MCF 10A (cell line): ENCODE measurements around the gene GPR146. TPM values are rescaled to one million over a fixed set of nuclear protein-coding genes. Genes with fewer than 3 reads are reported as not detected.
A peak's percentile ranks its signal among the peaks of the same experiment; 100 is the strongest.

Experiments
- BruUV-seq: library from RNA; stranded (reverse); fragments of 400-500 nt; replicated peaks from 2 replicates; lab custom pipeline; 2021; lab: Mats Ljungman, UMichigan
- CTCF ChIA-PET: fragments of 300-600 bp; sonication (Branson Sonifier 250); formaldehyde crosslinking; extraction: SDS; loops from one replicate; lab custom pipeline; 2021; ENCODE audit warnings: antibody characterized with exemption, inconsistent platforms; lab: Yijun Ruan, JAX
- POLR2A ChIA-PET: fragments of 300-600, 350-650 bp; sonication (Branson Sonifier 250); formaldehyde crosslinking; extraction: SDS; loops from one replicate; lab custom pipeline; 2020; ENCODE audit warnings: antibody characterized with exemption, inconsistent platforms; lab: Yijun Ruan, JAX
- DNase-seq: peaks from one replicate; pipeline ENCODE4 v3.0.0-alpha.2; 2018; ENCODE audit not compliant: unreplicated experiment
- H3K27ac Mint-ChIP-seq: one replicate; pipeline ENCODE4 v1.8.0; 2022; ENCODE audit warnings: mild to moderate bottlenecking, low read depth, mixed read lengths; ENCODE audit not compliant: unreplicated experiment
- H3K27me3 Mint-ChIP-seq: one replicate; pipeline ENCODE4 v1.8.0; 2022; ENCODE audit warnings: mixed read lengths; ENCODE audit not compliant: insufficient read depth, unreplicated experiment
- H3K36me3 Mint-ChIP-seq: one replicate; pipeline ENCODE4 v1.8.0; 2022; ENCODE audit warnings: mild to moderate bottlenecking, moderate library complexity, mixed read lengths; ENCODE audit not compliant: insufficient read depth, unreplicated experiment
- H3K4me1 Mint-ChIP-seq: one replicate; pipeline ENCODE4 v1.8.0; 2022; ENCODE audit warnings: mixed read lengths; ENCODE audit not compliant: insufficient read depth, unreplicated experiment
- H3K4me3 Mint-ChIP-seq: one replicate; pipeline ENCODE4 v1.8.0; 2022; ENCODE audit warnings: mild to moderate bottlenecking, moderate library complexity, mixed read lengths; ENCODE audit not compliant: unreplicated experiment
- H3K9me3 Mint-ChIP-seq: one replicate; pipeline ENCODE4 v1.8.0; 2022; ENCODE audit warnings: mixed read lengths; ENCODE audit not compliant: unreplicated experiment
- CTCF ChIP-seq: fragments of 200-600 bp; IDR thresholded peaks from one replicate; pipeline ENCODE4 v1.8.0; 2022; ENCODE audit warnings: antibody characterized with exemption, mild to moderate bottlenecking; ENCODE audit not compliant: unreplicated experiment
- intact Hi-C: fragments of 100-400 bp; cut with micrococcal nuclease; formaldehyde crosslinking; loops from 2 replicates; pipeline ENCODE4 v1.14.1; 2022
- microRNA-seq: library from miRNA; unstranded; fragments of <30 nt; microRNA quantifications from one replicate; pipeline ENCODE4 v1.2.0, GENCODE V29; 2022
- total RNA-seq: library from RNA; stranded (reverse); gene quantifications from 2 replicates; pipeline ENCODE4 v1.2.3, GENCODE V29; 2022

GPR146 gene
- total RNA-seq, 1 experiment from 2014 or later = not detected

DNA sequence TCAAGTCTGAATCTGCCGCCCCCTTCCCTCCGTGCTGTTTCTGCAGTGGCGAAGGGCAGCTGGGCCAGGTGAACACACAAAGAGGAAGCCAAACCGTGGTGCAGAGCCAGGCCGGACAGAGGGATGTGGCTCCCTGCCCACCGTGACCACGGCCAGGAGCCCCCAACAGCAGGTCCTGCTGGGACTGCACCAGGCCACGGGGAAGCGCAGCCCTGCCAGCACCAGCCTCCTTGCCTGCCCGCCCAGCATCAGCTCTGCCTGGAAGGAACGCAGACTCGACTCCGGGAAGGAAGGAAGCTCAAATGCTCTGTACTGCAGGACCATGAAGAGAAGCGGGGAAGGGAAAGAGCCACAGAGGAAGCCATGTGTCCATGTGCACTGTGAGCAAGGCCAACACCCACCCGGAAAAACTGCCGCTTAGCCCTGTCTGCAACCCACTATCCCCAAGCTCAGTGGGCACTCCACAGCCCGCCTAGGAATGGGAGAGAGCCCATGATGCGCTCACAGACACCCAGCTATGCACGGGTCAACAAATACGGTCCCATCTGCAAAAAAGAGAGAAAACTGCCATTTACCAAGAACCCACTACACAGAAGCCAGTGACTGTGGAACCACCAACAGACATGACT lies 62.6 kb downstream of the GPR146 start:
- DNase-seq = no peak
- no peak overlapping the region for H3K4me3 Mint-ChIP-seq
- TF ChIP-seq CTCF = no peak
- no peaks in the 10 kb centered on the region for H3K4me1 Mint-ChIP-seq
- H3K9me3 Mint-ChIP-seq = no peaks in the 10 kb centered on the region
- intact Hi-C loops = no loop called here
- ChIA-PET CTCF (interaction anchor here (1.0 to 1.2 kb wide), 3 partner anchors 9 to 41 kb away, joined by 3 to 5 read pairs (median 4); no protein-coding TSS in a partner anchor), POLR2A (interaction anchor here (1.3 kb wide), 1 partner anchor 18 kb away, joined by 3 read pairs; no protein-coding TSS in a partner anchor)
- peaks cover 17% of the 10 kb centered on the region for H3K36me3 Mint-ChIP-seq
- H3K27ac Mint-ChIP-seq = no peak overlapping the region
- no peaks in the 10 kb centered on the region for H3K27me3 Mint-ChIP-seq
- BruUV-seq = no TSS peak

GRCh38 chr7:1108264-1108920 lies 64.0 kb downstream of the GPR146 start:
- no peaks in the 10 kb centered on the region for H3K9me3 Mint-ChIP-seq
- CTCF ChIA-PET = interaction anchor here (0.6 to 0.7 kb wide), 2 partner anchors 33 to 41 kb away, joined by 3 to 4 read pairs; no protein-coding TSS in a partner anchor
- H3K36me3 Mint-ChIP-seq = peaks cover 5% of the 10 kb centered on the region
- H3K4me3 Mint-ChIP-seq = no peak overlapping the region
- DNase-seq = no peak
- POLR2A ChIA-PET = no interaction called here
- no peaks in the 10 kb centered on the region for H3K4me1 Mint-ChIP-seq
- no peak overlapping the region for H3K27ac Mint-ChIP-seq
- no peaks in the 10 kb centered on the region for H3K27me3 Mint-ChIP-seq
- BruUV-seq = no TSS peak
- intact Hi-C loops = no loop called here
- no peak for TF ChIP-seq CTCF

Small RNA genes within 50 kb of the gene (microRNA-seq; reads per million reads assigned to microRNA genes)
- gene MIR339 = 1,000 reads per million, percentile 86 among the genes with 10 or more reads in this experiment

Other genes with a start within 250 kb of the GPR146 start
- 126 and 132 TPM in 2 replicates for gene SUN1, start 212.1 kb upstream of the GPR146 start, total RNA-seq
- 32.6 and 43.9 TPM in 2 replicates for gene GET4, start 168.0 kb upstream of the GPR146 start, total RNA-seq
- 7.0 and 10.5 TPM in 2 replicates for gene ADAP1, start 89.9 kb upstream of the GPR146 start, total RNA-seq
- gene COX19, start 69.0 kb upstream of the GPR146 start, total RNA-seq = 14.7 and 16.5 TPM in 2 replicates
- gene CYP2W1, start 61.4 kb upstream of the GPR146 start, total RNA-seq = not detected in 2 replicates
- gene GPER1, start 43.6 kb downstream of the GPR146 start, total RNA-seq = 0.28 and 0.32 TPM in 2 replicates
- 30.1 and 40.7 TPM in 2 replicates for gene ZFAND2A, start 115.7 kb downstream of the GPR146 start, total RNA-seq
- gene UNCX, start 188.3 kb downstream of the GPR146 start, total RNA-seq = not detected in 2 replicates